ENCODE data around the gene ST6GALNAC3.

DNA sequence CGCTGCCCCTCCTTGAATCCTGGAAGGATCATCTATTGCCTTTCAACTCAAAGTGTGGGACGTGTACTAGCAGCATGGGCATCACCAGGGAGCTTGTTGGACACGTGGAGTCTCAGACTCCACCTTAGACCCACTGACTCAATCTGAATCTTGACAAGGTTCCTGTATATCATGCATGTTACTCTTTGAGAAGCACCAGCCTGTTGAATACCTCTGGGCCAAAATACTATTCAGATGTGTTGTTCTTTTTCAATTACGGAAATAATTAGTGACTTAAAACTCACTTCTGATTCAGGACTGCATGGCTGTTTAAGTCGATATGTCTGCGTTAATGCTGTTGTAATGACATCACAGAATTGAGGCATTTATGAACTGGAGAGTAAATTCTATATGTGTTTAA lies 70.8 kb downstream of the ST6GALNAC3 start:
- TF ChIP-seq, protein P1, sequence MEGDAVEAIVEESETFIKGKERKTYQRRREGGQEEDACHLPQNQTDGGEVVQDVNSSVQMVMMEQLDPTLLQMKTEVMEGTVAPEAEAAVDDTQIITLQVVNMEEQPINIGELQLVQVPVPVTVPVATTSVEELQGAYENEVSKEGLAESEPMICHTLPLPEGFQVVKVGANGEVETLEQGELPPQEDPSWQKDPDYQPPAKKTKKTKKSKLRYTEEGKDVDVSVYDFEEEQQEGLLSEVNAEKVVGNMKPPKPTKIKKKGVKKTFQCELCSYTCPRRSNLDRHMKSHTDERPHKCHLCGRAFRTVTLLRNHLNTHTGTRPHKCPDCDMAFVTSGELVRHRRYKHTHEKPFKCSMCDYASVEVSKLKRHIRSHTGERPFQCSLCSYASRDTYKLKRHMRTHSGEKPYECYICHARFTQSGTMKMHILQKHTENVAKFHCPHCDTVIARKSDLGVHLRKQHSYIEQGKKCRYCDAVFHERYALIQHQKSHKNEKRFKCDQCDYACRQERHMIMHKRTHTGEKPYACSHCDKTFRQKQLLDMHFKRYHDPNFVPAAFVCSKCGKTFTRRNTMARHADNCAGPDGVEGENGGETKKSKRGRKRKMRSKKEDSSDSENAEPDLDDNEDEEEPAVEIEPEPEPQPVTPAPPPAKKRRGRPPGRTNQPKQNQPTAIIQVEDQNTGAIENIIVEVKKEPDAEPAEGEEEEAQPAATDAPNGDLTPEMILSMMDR (tag by site-specific recombination; IDR thresholded peaks at IDR 0.05), result no peak
- TF ChIP-seq ZBTB20 (tag by site-specific recombination; IDR thresholded peaks at IDR 0.05) (no peak), SETDB1 (IDR thresholded peaks at IDR 0.05; ENCODE audit: insufficient read length, low read length) (no peak), ZNF140 (tag by site-specific recombination; IDR thresholded peaks at IDR 0.05) (no peak), ZFP37 (tag by site-specific recombination; IDR thresholded peaks at IDR 0.05) (no peak)
- TF ChIP-seq, protein P2, sequence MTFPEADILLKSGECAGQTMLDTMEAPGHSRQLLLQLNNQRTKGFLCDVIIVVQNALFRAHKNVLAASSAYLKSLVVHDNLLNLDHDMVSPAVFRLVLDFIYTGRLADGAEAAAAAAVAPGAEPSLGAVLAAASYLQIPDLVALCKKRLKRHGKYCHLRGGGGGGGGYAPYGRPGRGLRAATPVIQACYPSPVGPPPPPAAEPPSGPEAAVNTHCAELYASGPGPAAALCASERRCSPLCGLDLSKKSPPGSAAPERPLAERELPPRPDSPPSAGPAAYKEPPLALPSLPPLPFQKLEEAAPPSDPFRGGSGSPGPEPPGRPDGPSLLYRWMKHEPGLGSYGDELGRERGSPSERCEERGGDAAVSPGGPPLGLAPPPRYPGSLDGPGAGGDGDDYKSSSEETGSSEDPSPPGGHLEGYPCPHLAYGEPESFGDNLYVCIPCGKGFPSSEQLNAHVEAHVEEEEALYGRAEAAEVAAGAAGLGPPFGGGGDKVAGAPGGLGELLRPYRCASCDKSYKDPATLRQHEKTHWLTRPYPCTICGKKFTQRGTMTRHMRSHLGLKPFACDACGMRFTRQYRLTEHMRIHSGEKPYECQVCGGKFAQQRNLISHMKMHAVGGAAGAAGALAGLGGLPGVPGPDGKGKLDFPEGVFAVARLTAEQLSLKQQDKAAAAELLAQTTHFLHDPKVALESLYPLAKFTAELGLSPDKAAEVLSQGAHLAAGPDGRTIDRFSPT (tag by site-specific recombination; IDR thresholded peaks at IDR 0.05), result 0 out of 2 replicates have a peak, but pooled peaks have one; percentile 16

Data from HEK293 (cell line).